Posterior vena cava (tissue), 2 donors: ENCODE measurements around the gene LILRA6. TPM values are rescaled to one million over a fixed set of nuclear protein-coding genes. Genes with fewer than 3 reads are reported as not detected.
"Not testable (repeated sequence)": the region's sequence is repeated elsewhere in the genome, so short reads cannot be mapped to it uniquely, and the experiment has no call there.

Experiments used
- DNase-seq: peaks from one replicate; pipeline ENCODE4 v3.0.0-alpha.2; 2020; ENCODE audit warnings: low spot score
- intact Hi-C, 2 donors: fragments of 100-400 bp; cut with DNase I; formaldehyde crosslinking; loops; one replicate each; pipeline versions ENCODE4 v1.14.1 to v1.14.2; 2022 to 2023
- microRNA-seq, 2 donors: library from miRNA; unstranded; fragments of <30 nt; microRNA quantifications; one replicate each; pipeline ENCODE4 v1.2.0, GENCODE V29; 2020 to 2021; ENCODE audit warnings: borderline microRNAs expressed in 2 of 2
- total RNA-seq, 2 donors: library from RNA; stranded (reverse); fragmentation: NEBNext Ultra II Directional; extraction: Animal tissue kit (Norgen Biotek cat#: 25700); gene quantifications; one replicate each; pipeline ENCODE4 v1.2.1, GENCODE V29; 2021
- donor health status: DM: yes; HTN: yes; CAD: no.
- donor health status: DM: yes; HTN: yes; CAD: no.

Gene LILRA6
- total RNA-seq, 2 donors from 2014 or later = 8.1 to 9.6 TPM

GRCh38 chr19:54196536-54196935 is 46.1 kb downstream of the LILRA6 start:
- intact Hi-C loops = no loop called here
- DNase-seq = no peak

DNA sequence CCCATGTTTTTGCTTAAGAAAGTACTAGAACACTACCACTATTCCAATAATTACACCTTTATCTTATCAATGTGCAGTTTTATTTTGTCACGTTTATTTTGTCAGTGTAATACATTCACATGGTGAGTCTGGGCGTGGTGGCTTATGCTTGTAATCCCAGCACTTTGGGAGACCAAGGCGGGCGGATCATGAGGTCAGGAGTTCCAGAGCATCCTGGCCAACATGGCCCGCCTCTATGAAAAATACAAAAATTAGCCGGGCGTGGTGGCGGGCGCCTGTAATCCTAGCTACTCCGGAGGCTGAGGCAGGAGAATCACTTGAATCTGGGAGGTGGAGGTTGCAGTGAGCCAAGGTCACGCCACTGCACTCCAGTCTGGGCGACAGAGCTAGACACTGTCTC is 48.1 kb downstream of the LILRA6 start:
- DNase-seq, intact Hi-C loops: not testable (repeated sequence)

GRCh38 chr19:54193011-54193410 is 49.6 kb downstream of the LILRA6 start:
- DNase-seq = no peak
- intact Hi-C loops = no loop called here

DNA sequence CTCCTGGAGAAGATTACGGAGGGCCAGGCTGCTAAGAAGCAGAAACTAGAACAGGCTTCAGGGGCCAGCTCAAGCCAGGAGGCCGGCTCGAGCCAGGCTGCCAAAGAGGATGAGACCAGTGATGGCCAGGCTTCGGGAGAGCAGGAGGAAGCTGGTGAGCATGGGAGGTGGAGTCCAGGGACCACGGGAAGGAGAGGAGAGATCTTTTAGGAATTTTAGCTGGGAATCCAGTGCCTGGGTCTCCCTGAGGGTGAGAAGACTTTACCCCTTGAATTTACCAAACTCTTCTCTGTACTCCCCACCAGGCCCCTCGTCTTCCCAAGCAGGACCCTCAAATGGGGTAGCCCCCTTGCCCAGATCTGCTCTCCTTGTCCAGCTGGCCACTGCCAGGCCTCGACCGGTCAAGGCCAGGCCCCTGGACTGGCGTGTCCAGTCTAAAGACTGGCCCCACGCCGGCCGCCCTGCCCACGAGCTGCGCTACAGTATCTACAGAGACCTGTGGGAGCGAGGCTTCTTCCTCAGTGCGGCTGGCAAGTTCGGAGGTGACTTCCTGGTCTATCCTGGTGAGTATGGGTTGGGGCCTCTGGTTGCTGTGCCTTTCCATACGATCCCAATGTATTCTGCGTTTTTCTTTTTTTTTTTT is 50.7 kb downstream of the LILRA6 start:
- intact Hi-C loops = no loop called here
- no peak for DNase-seq

DNA sequence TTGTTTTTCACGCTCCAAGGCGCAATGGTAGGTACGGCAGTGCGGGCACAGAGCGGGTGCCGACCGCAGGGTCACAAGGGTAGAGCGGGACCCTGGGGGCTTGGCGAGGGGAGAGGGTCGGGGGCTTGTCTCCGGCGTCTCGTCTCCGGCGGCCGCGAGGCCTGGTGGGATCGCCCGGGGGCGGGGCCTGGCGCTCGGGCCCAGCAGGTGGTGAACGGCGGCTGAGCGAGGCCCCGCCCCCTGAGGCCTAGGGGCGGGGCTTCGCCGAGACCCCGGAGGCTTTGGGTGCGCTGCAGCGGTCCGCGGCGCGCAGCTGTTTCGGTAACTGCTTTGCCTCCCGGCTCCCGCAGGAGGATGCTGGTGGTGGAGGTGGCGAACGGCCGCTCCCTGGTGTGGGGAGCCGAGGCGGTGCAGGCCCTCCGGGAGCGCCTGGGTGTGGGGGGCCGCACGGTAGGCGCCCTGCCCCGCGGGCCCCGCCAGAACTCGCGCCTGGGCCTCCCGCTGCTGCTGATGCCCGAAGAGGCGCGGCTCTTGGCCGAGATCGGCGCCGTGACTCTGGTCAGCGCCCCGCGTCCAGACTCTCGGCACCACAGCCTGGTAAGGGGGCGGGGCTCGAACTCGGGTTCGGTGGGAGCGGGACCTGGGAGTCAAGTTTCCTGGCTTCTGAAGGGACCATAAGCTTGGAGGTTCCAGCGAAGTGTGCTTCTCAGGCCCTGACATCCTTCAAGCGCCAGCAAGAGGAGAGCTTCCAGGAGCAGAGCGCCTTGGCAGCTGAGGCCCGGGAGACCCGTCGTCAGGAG is 51.4 kb downstream of the LILRA6 start, which contains the start of gene TSEN34:
Gene TSEN34, plus strand, starts transcription at position 298 of the 800 bp plus-strand sequence. Its CDS starts 57 bp downstream, at position 355.
- intact Hi-C loops = no loop called here
- DNase-seq = peak; percentile 96

DNA sequence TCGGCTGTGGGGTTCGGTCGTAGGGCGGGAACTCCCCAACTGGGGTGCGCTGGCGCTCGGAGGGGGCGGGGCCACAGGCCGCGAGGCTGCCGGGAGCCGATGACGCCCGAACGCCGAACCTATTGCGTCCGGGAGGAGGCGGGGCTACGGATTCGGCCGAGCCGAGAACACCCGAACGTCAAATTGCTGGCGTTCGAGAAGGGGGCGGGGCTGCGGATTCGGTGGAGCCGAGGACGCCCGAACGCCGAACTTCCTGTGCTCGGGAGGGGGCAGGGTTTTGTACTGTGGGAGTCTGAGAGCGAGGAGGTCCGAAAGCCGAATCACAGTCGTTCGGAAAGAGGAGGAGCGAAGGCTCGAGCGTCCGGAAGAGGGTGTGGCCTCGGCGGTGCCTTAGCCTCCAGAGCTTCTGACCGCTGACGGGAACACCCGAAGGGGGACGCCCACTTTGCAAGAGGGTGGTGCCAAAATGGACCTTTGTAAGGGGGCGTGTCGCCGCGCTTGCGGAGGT is 52.0 kb downstream of the LILRA6 start:
- intact Hi-C loops = no loop called here
- peak; percentile 100 for DNase-seq

GRCh38 chr19:54189735-54190502 is 52.7 kb downstream of the LILRA6 start:
- peak; percentile 100 for DNase-seq
- intact Hi-C loops = no loop called here

DNA sequence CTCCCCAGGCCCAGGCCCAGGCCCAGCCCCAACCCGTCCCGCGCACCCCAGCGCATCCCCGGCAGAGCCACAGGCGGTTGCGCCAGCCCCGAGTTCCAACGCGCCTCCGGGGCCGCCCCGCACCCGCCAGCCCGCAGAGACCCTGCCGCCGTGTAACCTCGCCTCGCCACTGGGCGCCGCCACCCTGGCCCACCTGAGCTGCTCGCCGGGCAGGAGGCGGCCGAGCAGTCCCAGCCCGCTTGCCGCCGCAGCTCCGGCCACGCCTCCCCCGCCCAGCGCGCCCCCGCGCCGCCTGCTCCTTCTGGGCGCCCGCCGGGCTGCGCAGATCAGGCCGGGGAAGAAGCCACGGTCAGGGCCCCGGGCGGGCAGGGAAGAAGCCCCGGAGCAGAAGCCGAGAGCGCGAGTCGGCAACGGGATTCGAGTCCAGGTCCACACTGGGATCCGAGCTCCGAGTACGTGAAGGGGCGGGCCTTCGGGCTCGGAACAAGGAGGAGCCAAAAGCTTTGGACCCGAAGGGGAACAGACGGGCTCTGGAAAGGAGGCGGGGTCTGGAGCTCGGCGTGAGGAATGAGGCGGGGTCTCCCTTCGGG is 53.4 kb downstream of the LILRA6 start, which contains the start of gene MBOAT7:
Gene MBOAT7, minus strand, starts transcription at position 436 of the 590 bp plus-strand sequence. CDS start 1,072 bp downstream, outside the sequence.
- intact Hi-C loops = no loop called here
- no peak for DNase-seq

- intact Hi-C loops = no loop called here
- peak; percentile 81 for DNase-seq
These were observed 54.2 kb downstream of the LILRA6 start for GRCh38 chr19:54188215-54188871.

DNA sequence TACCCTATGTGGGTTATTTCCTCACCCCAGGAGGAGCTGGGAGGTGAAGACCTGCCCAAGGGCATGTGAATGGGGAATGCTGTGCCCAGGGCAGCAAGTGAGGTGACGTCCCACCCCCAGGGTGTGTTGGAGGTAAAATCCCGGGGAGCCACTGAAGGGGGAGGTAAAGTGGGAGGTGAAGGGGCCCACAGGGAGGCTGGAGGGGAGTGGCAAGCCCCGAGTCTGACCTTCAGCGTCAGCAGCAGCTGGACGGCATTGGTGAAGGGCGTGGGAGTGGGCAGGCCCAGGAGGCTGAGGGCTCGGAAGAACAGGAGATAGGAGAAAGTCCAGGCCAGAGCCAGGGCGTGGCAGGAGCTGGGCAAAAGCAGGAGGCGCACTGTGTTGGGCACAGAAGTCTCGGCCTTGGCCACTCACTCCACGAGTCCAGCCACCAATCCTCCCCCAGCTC is 55.6 kb downstream of the LILRA6 start:
- no peak for DNase-seq
- intact Hi-C loops = no loop called here

Small RNA genes within 50 kb of the gene (microRNA-seq; reads per million reads assigned to microRNA genes)
- gene MIR4752 = 0 reads per million in 2 donors

Other genes with a start within 250 kb of the LILRA6 start
- gene VSTM1, start 178.9 kb downstream of the LILRA6 start, total RNA-seq = under 1 TPM in 1 of 2 donors, not detected in 1; 0.60 TPM
- not detected for gene TARM1, start 161.4 kb downstream of the LILRA6 start, total RNA-seq
- gene OSCAR, start 142.0 kb downstream of the LILRA6 start, total RNA-seq = 1 to 10 TPM; 3.9 to 5.0 TPM
- gene NDUFA3, start 139.9 kb downstream of the LILRA6 start, total RNA-seq = 100 to 1,000 TPM in 1 of 2 donors, 10 to 100 TPM in 1; 59.3 to 105 TPM
- gene TFPT, start 127.1 kb downstream of the LILRA6 start, total RNA-seq = 10 to 100 TPM; 13.3 to 14.8 TPM
- gene PRPF31, start 127.0 kb downstream of the LILRA6 start, total RNA-seq = 10 to 100 TPM; 33.6 to 37.6 TPM
- 10 to 100 TPM; 25.6 to 29.1 TPM for gene CNOT3, start 105.0 kb downstream of the LILRA6 start, total RNA-seq
- 1 to 10 TPM; 4.7 to 6.2 TPM for gene LENG1, start 83.1 kb downstream of the LILRA6 start, total RNA-seq
- gene TMC4, start 69.6 kb downstream of the LILRA6 start, total RNA-seq = 1 to 10 TPM; 1.1 to 1.4 TPM
- 10 to 100 TPM; 29.0 to 38.6 TPM for gene MBOAT7, start 53.2 kb downstream of the LILRA6 start, total RNA-seq
- gene TSEN34, start 51.5 kb downstream of the LILRA6 start, total RNA-seq = 10 to 100 TPM; 17.3 to 24.5 TPM
- 1,000 to 10,000 TPM in 1 of 2 donors, 100 to 1,000 TPM in 1; 777 to 1,026 TPM for gene RPS9, start 41.9 kb downstream of the LILRA6 start, total RNA-seq
- 10 to 100 TPM; 14.6 to 25.5 TPM for gene LILRB3, start 19.8 kb downstream of the LILRA6 start, total RNA-seq
- 10 to 100 TPM; 14.9 to 22.5 TPM for gene LILRB5, start 14.5 kb upstream of the LILRA6 start, total RNA-seq
- 10 to 100 TPM in 1 of 2 donors, 1 to 10 TPM in 1; 7.3 to 12.9 TPM for gene LILRB2, start 38.3 kb upstream of the LILRA6 start, total RNA-seq
- gene LILRA5, start 70.4 kb upstream of the LILRA6 start, total RNA-seq = 10 to 100 TPM in 1 of 2 donors, 1 to 10 TPM in 1; 6.2 to 11.7 TPM
- gene LILRA4, start 96.4 kb upstream of the LILRA6 start, total RNA-seq = under 1 TPM in 1 of 2 donors, not detected in 1; 0.57 TPM
- gene LAIR1, start 122.1 kb upstream of the LILRA6 start, total RNA-seq = 10 to 100 TPM; 18.3 to 42.2 TPM
- gene TTYH1, start 172.7 kb upstream of the LILRA6 start, total RNA-seq = 1 to 10 TPM in 1 of 2 donors, under 1 TPM in 1; 0.60 to 1.4 TPM
- gene LENG8, start 206.4 kb upstream of the LILRA6 start, total RNA-seq = 100 to 1,000 TPM; 113 to 140 TPM
- gene LENG9, start 221.0 kb upstream of the LILRA6 start, total RNA-seq = 1 to 10 TPM; 4.2 to 5.1 TPM
- 10 to 100 TPM; 24.8 to 25.7 TPM for gene CDC42EP5, start 230.5 kb upstream of the LILRA6 start, total RNA-seq